ENCODE data around the gene ST6GAL1. TPM values are rescaled to one million over a fixed set of nuclear protein-coding genes. Genes with fewer than 3 reads are reported as not detected.

ST6GAL1 gene
- total RNA-seq, 1 donor from 2014 or later, result 156 TPM

GRCh38 chr3:187114511-187114910 is 184.2 kb downstream of the ST6GAL1 start:
- Mint-ChIP-seq H3K36me3 (ENCODE audit: unreplicated experiment) (peaks cover 3% of the 10 kb centered on the region), H3K4me3 (ENCODE audit: unreplicated experiment) (no peak overlapping the region), H3K9me3 (ENCODE audit: unreplicated experiment) (no peaks in the 10 kb centered on the region), H3K4me1 (ENCODE audit: low read depth, unreplicated experiment) (no peaks in the 10 kb centered on the region), H3K27me3 (ENCODE audit: unreplicated experiment) (no peaks in the 10 kb centered on the region), H3K27ac (ENCODE audit: unreplicated experiment) (no peak overlapping the region)
- no peak for DNase-seq
- TF ChIP-seq CTCF (IDR thresholded peaks at IDR 0.05; ENCODE audit: partially characterized antibody, unreplicated experiment), result no peak

GRCh38 chr3:187120326-187120725 is 190.0 kb downstream of the ST6GAL1 start:
- Mint-ChIP-seq H3K27me3 (ENCODE audit: unreplicated experiment) (no peaks in the 10 kb centered on the region), H3K27ac (ENCODE audit: unreplicated experiment) (no peak overlapping the region), H3K4me3 (ENCODE audit: unreplicated experiment) (no peak overlapping the region), H3K9me3 (ENCODE audit: unreplicated experiment) (no peaks in the 10 kb centered on the region), H3K4me1 (ENCODE audit: low read depth, unreplicated experiment) (no peaks in the 10 kb centered on the region), H3K36me3 (ENCODE audit: unreplicated experiment) (peaks cover 3% of the 10 kb centered on the region)
- DNase-seq, result no peak
- no peak for TF ChIP-seq CTCF (IDR thresholded peaks at IDR 0.05; ENCODE audit: partially characterized antibody, unreplicated experiment)

- Mint-ChIP-seq H3K4me1 (ENCODE audit: low read depth, unreplicated experiment) (no peaks in the 10 kb centered on the region), H3K4me3 (ENCODE audit: unreplicated experiment) (no peak overlapping the region), H3K9me3 (ENCODE audit: unreplicated experiment) (no peaks in the 10 kb centered on the region), H3K27me3 (ENCODE audit: unreplicated experiment) (no peaks in the 10 kb centered on the region), H3K36me3 (ENCODE audit: unreplicated experiment) (peaks cover 8% of the 10 kb centered on the region), H3K27ac (ENCODE audit: unreplicated experiment) (no peak overlapping the region)
- no peak for TF ChIP-seq CTCF (IDR thresholded peaks at IDR 0.05; ENCODE audit: partially characterized antibody, unreplicated experiment)
- DNase-seq, result no peak
Observed at GRCh38 chr3:187122261-187122660, 191.9 kb downstream of the ST6GAL1 start.

GRCh38 chr3:187125319-187126031 is 195.1 kb downstream of the ST6GAL1 start:
- no peak overlapping the region for H3K27ac Mint-ChIP-seq (ENCODE audit: unreplicated experiment)
- no peaks in the 10 kb centered on the region for H3K27me3 Mint-ChIP-seq (ENCODE audit: unreplicated experiment)
- DNase-seq, result no peak

More at GRCh38 chr3:187125319-187126031, 195.1 kb downstream of the ST6GAL1 start:
- peaks cover 7% of the 10 kb centered on the region for H3K36me3 Mint-ChIP-seq (ENCODE audit: unreplicated experiment)
- no peak overlapping the region for H3K4me3 Mint-ChIP-seq (ENCODE audit: unreplicated experiment)
- no peak for TF ChIP-seq CTCF (IDR thresholded peaks at IDR 0.05; ENCODE audit: partially characterized antibody, unreplicated experiment)
- H3K9me3 Mint-ChIP-seq (ENCODE audit: unreplicated experiment), result no peaks in the 10 kb centered on the region
- H3K4me1 Mint-ChIP-seq (ENCODE audit: low read depth, unreplicated experiment), result no peaks in the 10 kb centered on the region

Other genes with a start within 250 kb of the ST6GAL1 start
- not detected for gene KNG1, start 213.2 kb upstream of the ST6GAL1 start, total RNA-seq (ENCODE audit: unreplicated experiment)
- 441 TPM for gene EIF4A2, start 146.9 kb upstream of the ST6GAL1 start, total RNA-seq (ENCODE audit: unreplicated experiment)
- gene RFC4, start 124.0 kb upstream of the ST6GAL1 start, total RNA-seq (ENCODE audit: unreplicated experiment), result 36.3 TPM
- 0.15 TPM for gene ADIPOQ, start 87.8 kb upstream of the ST6GAL1 start, total RNA-seq (ENCODE audit: unreplicated experiment)
- gene RPL39L, start 209.0 kb downstream of the ST6GAL1 start, total RNA-seq (ENCODE audit: unreplicated experiment), result 15.1 TPM